HG03439 (cell line): ENCODE data around the gene HOXB1.
"Not testable (repeated sequence)": the region's sequence is repeated elsewhere in the genome, so short reads cannot be mapped to it uniquely, and the experiment has no call there.

Experiments
- ATAC-seq: cut with Tn5 transposase; IDR thresholded peaks from one replicate; pipeline ENCODE4 v1.9.1; 2021; ENCODE audit warnings: mild to moderate bottlenecking, moderate library complexity; ENCODE audit not compliant: unreplicated experiment

The HOXB1 gene

GRCh38 chr17:48544349-48545021 lies 13.7 kb upstream of the HOXB1 start:
- ATAC-seq, result no peak

GRCh38 chr17:48543854-48544348 lies 13.1 kb upstream of the HOXB1 start:
- ATAC-seq, result no peak

GRCh38 chr17:48543107-48543853 lies 12.5 kb upstream of the HOXB1 start:
- ATAC-seq, result no peak

- ATAC-seq, result no peak
Measured at GRCh38 chr17:48542698-48543106, 11.9 kb upstream of the HOXB1 start.

GRCh38 chr17:48542114-48542656 lies 11.4 kb upstream of the HOXB1 start:
- ATAC-seq, result no peak

GRCh38 chr17:48541577-48542113 lies 10.8 kb upstream of the HOXB1 start:
- ATAC-seq, result no peak

GRCh38 chr17:48541036-48541576 lies 10.3 kb upstream of the HOXB1 start:
- no peak for ATAC-seq

- no peak for ATAC-seq
Measured at GRCh38 chr17:48540213-48540612, 9.4 kb upstream of the HOXB1 start.

GRCh38 chr17:48539177-48539576 lies 8.4 kb upstream of the HOXB1 start:
- no peak for ATAC-seq

GRCh38 chr17:48537316-48537715 lies 6.5 kb upstream of the HOXB1 start:
- no peak for ATAC-seq

GRCh38 chr17:48535793-48536559 lies 5.2 kb upstream of the HOXB1 start:
- not testable (repeated sequence) for ATAC-seq

- ATAC-seq, result no peak
Measured at GRCh38 chr17:48532261-48532660, 1.4 kb upstream of the HOXB1 start.

- no peak for ATAC-seq
Measured at GRCh38 chr17:48530208-48530886, 464 bp downstream of the HOXB1 start.

- no peak for ATAC-seq
Measured at GRCh38 chr17:48529683-48530009, 1.2 kb downstream of the HOXB1 start.

GRCh38 chr17:48528936-48529682 lies 1.7 kb downstream of the HOXB1 start:
- no peak for ATAC-seq

GRCh38 chr17:48528153-48528935 lies 2.5 kb downstream of the HOXB1 start:
- ATAC-seq, result no peak

GRCh38 chr17:48527547-48527932 lies 3.3 kb downstream of the HOXB1 start:
- ATAC-seq, result no peak

- ATAC-seq, result no peak
Measured at GRCh38 chr17:48526608-48527546, 3.9 kb downstream of the HOXB1 start.
